BLaER1 treated with 17β-estradiol and CSF1 and Interleukin-3, amounts not matched to agents 10 nM and 100 nM (cell line): Measurements from ENCODE around the gene BCL7A.

Experiments
- H3K27ac ChIP-seq, 11 experiments: shearing (Covaris generic); formaldehyde crosslinking; 2 replicates each; pipeline ENCODE4 v1.8.1; 2022
- H3K27me3 ChIP-seq, 11 experiments: shearing (Covaris generic); formaldehyde crosslinking; 2 replicates each; pipeline ENCODE4 v1.8.1; 2022
- H3K36me3 ChIP-seq, 11 experiments: shearing (Covaris generic); formaldehyde crosslinking; 2 replicates each; pipeline ENCODE4 v1.8.1; 2022
- H3K4me1 ChIP-seq, 10 experiments: shearing (Covaris generic); formaldehyde crosslinking; 2 replicates each; pipeline ENCODE4 v1.8.1; 2022
- H3K4me2 ChIP-seq, 11 experiments: shearing (Covaris generic); formaldehyde crosslinking; 2 replicates each; pipeline ENCODE4 v1.8.1; 2022
- H3K4me3 ChIP-seq, 10 experiments: shearing (Covaris generic); formaldehyde crosslinking; 2 replicates each; pipeline ENCODE4 v1.8.1; 2022
- H3K9ac ChIP-seq, 11 experiments: shearing (Covaris generic); formaldehyde crosslinking; 2 replicates each; pipeline ENCODE4 v1.8.1; 2022
- H3K9me3 ChIP-seq, 11 experiments: shearing (Covaris generic); formaldehyde crosslinking; replicated peaks in 1 of 11; 2 replicates each; pipeline ENCODE4 v1.8.1; 2022
- H4K20me1 ChIP-seq, 11 experiments: shearing (Covaris generic); formaldehyde crosslinking; 2 replicates each; pipeline ENCODE4 v1.8.1; 2022
- Cebpa-rat ChIP-seq, 11 experiments: shearing (Covaris generic); IDR thresholded peaks; 2 replicates each; pipeline ENCODE4 v1.8.1; 2022

The BCL7A gene

GRCh38 chr12:122081697-122082221 lies 60.1 kb downstream of the BCL7A start:
- no peaks in the 10 kb centered on the region for H3K27me3 ChIP-seq
- H4K20me1 ChIP-seq = peaks cover 50 to 81% (median 75%) of the 10 kb centered on the region in 11 experiments
- peaks cover 70 to 75% (median 73%) of the 10 kb centered on the region in 10 experiments for H3K4me1 ChIP-seq
- peak overlapping the region; percentile 87 to 98 (median 96) for H3K4me3 ChIP-seq
- no peak for TF ChIP-seq Cebpa-rat (IDR thresholded peaks at IDR 0.05)
- peak overlapping the region; percentile 81 to 99 (median 98) for H3K9ac ChIP-seq
- peak overlapping the region; percentile 93 to 100 (median 98) for H3K4me2 ChIP-seq
- H3K9me3 ChIP-seq = no peaks in the 10 kb centered on the region
- peak overlapping the region; percentile 82 to 98 (median 97) for H3K27ac ChIP-seq
- peaks cover 16 to 35% (median 26%) of the 10 kb centered on the region in 11 experiments; a peak in 21 of 22 replicates for H3K36me3 ChIP-seq

GRCh38 chr12:122082621-122083356 lies 61.1 kb downstream of the BCL7A start:
- H3K27ac ChIP-seq = peak overlapping the region; percentile 82 to 98 (median 97); a peak in 20 of 22 replicates
- H3K4me3 ChIP-seq = peak overlapping the region; percentile 87 to 98 (median 96)
- peak overlapping the region; percentile 81 to 99 (median 98); a peak in 21 of 22 replicates for H3K9ac ChIP-seq
- peaks cover 70 to 75% (median 73%) of the 10 kb centered on the region in 10 experiments for H3K4me1 ChIP-seq
- TF ChIP-seq Cebpa-rat (IDR thresholded peaks at IDR 0.05) = no peak
- no peaks in the 10 kb centered on the region for H3K27me3 ChIP-seq
- peaks cover 60 to 92% (median 86%) of the 10 kb centered on the region in 11 experiments for H4K20me1 ChIP-seq
- peaks cover 16 to 41% (median 26%) of the 10 kb centered on the region in 11 experiments; a peak in 21 of 22 replicates for H3K36me3 ChIP-seq
- peak overlapping the region; percentile 93 to 100 (median 98) for H3K4me2 ChIP-seq
- H3K9me3 ChIP-seq = no peaks in the 10 kb centered on the region

- Histone ChIP-seq H4K20me1 (peaks cover 80 to 100% (median 96%) of the 10 kb centered on the region in 11 experiments), H3K27ac (peak overlapping the region in 7 of 11 experiments; percentile 96 to 98 (median 97); a peak in 11 of 22 replicates)
Measured at GRCh38 chr12:122084857-122085405, 63.2 kb downstream of the BCL7A start.

DNA sequence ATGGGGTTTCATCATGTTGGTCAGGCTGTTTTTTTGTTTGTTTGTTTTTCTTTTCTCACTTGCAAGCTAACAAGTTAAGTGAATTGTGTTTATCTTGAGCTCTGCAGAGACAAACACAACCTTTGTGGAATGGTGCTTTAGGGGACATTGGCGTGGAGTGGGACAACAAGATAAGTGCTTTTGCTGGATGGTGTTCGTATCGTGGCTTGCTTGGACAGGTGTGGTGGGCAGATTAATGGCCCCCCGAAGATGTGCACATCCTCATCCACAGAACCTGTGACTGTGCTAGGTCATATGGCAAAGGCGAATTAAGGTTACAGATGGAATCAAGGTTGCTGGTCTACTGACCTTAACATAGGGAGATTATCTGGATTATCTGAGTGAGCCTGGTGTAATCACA lies 63.9 kb downstream of the BCL7A start:
- TF ChIP-seq Cebpa-rat (IDR thresholded peaks at IDR 0.05) = no peak
- Histone ChIP-seq H3K9me3 (no peaks in the 10 kb centered on the region), H4K20me1 (peaks cover 80 to 100% (median 97%) of the 10 kb centered on the region in 11 experiments), H3K27ac (peak overlapping the region in 9 of 11 experiments; percentile 34 to 98 (median 70); a peak in 18 of 22 replicates), H3K36me3 (peaks cover 27 to 69% (median 43%) of the 10 kb centered on the region in 11 experiments; a peak in 21 of 22 replicates), H3K27me3 (no peaks in the 10 kb centered on the region), H3K4me3 (peak overlapping the region in 7 of 10 experiments; percentile 14 to 51 (median 38); a peak in 10 of 20 replicates), H3K9ac (peak overlapping the region; percentile 10 to 99 (median 62); a peak in 20 of 22 replicates), H3K4me2 (peak overlapping the region; percentile 93 to 100 (median 97)), H3K4me1 (peaks cover 94 to 99% (median 97%) of the 10 kb centered on the region in 10 experiments)

More at GRCh38 chr12:122084857-122085405, 63.2 kb downstream of the BCL7A start:
- Histone ChIP-seq H3K27me3 (no peaks in the 10 kb centered on the region), H3K4me1 (peaks cover 87 to 92% (median 91%) of the 10 kb centered on the region in 10 experiments), H3K36me3 (peaks cover 26 to 62% (median 38%) of the 10 kb centered on the region in 11 experiments; a peak in 21 of 22 replicates), H3K9ac (peak overlapping the region in 7 of 11 experiments; percentile 5 to 99 (median 98); a peak in 12 of 22 replicates), H3K4me2 (peak overlapping the region; percentile 93 to 100 (median 98)), H3K4me3 (peak overlapping the region in 1 of 10 experiments; percentile 98; a peak in 2 of 20 replicates), H3K9me3 (no peaks in the 10 kb centered on the region)
- TF ChIP-seq Cebpa-rat (IDR thresholded peaks at IDR 0.05) = no peak

DNA sequence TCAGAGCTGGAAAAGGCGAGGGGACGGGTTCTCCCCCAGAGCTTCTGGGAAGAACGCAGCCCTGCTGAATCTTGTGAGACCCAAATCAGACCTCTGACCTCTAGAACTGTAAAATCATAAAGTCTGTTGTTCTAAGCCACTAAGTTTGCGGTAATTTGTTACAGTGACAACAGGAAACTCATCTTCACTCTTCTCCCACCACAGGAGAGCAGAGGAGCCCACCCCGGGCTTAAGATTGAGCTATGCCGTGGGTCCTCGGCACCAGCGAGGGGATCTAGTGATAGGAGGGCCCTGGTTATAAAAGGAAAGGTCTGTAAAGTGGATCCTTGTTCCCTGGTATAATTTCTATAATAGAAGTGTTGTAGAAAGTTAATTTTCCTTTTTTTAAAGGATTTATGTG lies 64.4 kb downstream of the BCL7A start:
- Histone ChIP-seq H3K36me3 (peaks cover 27 to 74% (median 48%) of the 10 kb centered on the region in 11 experiments; a peak in 21 of 22 replicates), H3K4me3 (peak overlapping the region in 7 of 10 experiments; percentile 14 to 51 (median 38); a peak in 10 of 20 replicates), H3K9ac (peak overlapping the region; percentile 10 to 99 (median 62); a peak in 20 of 22 replicates), H4K20me1 (peaks cover 80 to 99% (median 97%) of the 10 kb centered on the region in 11 experiments), H3K4me2 (peak overlapping the region; percentile 93 to 100 (median 97)), H3K27me3 (no peaks in the 10 kb centered on the region), H3K9me3 (no peaks in the 10 kb centered on the region), H3K27ac (peak overlapping the region in 9 of 11 experiments; percentile 34 to 98 (median 70); a peak in 19 of 22 replicates), H3K4me1 (peaks cover 97 to 99% (median 98%) of the 10 kb centered on the region in 10 experiments)
- TF ChIP-seq Cebpa-rat (IDR thresholded peaks at IDR 0.05) = no peak

GRCh38 chr12:122086641-122087285 lies 65.1 kb downstream of the BCL7A start:
- Histone ChIP-seq H3K27me3 (no peaks in the 10 kb centered on the region), H3K36me3 (peaks cover 27 to 80% (median 53%) of the 10 kb centered on the region in 11 experiments; a peak in 21 of 22 replicates), H3K27ac (peak overlapping the region in 9 of 11 experiments; percentile 13 to 98 (median 70); a peak in 18 of 22 replicates), H3K4me3 (peak overlapping the region in 8 of 10 experiments; percentile 8 to 51 (median 33); a peak in 8 of 20 replicates), H4K20me1 (peaks cover 77 to 100% (median 99%) of the 10 kb centered on the region in 11 experiments), H3K9ac (peak overlapping the region; percentile 10 to 99 (median 62); a peak in 20 of 22 replicates), H3K4me2 (peak overlapping the region; percentile 93 to 100 (median 97)), H3K9me3 (no peaks in the 10 kb centered on the region), H3K4me1 (peaks cover 99 to 100% (median 99%) of the 10 kb centered on the region in 10 experiments)
- no peak for TF ChIP-seq Cebpa-rat (IDR thresholded peaks at IDR 0.05)

GRCh38 chr12:122087431-122088178 lies 65.9 kb downstream of the BCL7A start:
- H3K4me2 ChIP-seq = peak overlapping the region; percentile 93 to 100 (median 97)
- H4K20me1 ChIP-seq = peaks cover 76 to 100% (median 100%) of the 10 kb centered on the region in 11 experiments
- H3K27ac ChIP-seq = peak overlapping the region in 10 of 11 experiments; percentile 19 to 98 (median 70); a peak in 19 of 22 replicates
- H3K9ac ChIP-seq = peak overlapping the region; percentile 10 to 99 (median 62); a peak in 20 of 22 replicates
- TF ChIP-seq Cebpa-rat (IDR thresholded peaks at IDR 0.05) = no peak
- H3K27me3 ChIP-seq = no peaks in the 10 kb centered on the region
- peaks cover 27 to 89% (median 59%) of the 10 kb centered on the region in 11 experiments; a peak in 21 of 22 replicates for H3K36me3 ChIP-seq
- no peaks in the 10 kb centered on the region for H3K9me3 ChIP-seq
- H3K4me1 ChIP-seq = peaks cover 98 to 100% (median 99%) of the 10 kb centered on the region in 10 experiments
- peak overlapping the region in 7 of 10 experiments; percentile 10 to 51 (median 29); a peak in 12 of 20 replicates for H3K4me3 ChIP-seq
